PC-3 (cell line): ENCODE measurements around the gene SRGN. TPM values are rescaled to one million over a fixed set of nuclear protein-coding genes. Genes with fewer than 3 reads are reported as not detected.

Source experiments
- ATAC-seq: fragments of 200-7000 bp; cut with Tn5 transposase; 2 replicates; pipeline ENCODE4 v1.9.1; 2020; ENCODE audit warnings: mild to moderate bottlenecking, moderate library complexity
- BruUV-seq: library from RNA; stranded (reverse); fragments of 400-500 nt; replicated peaks from 2 replicates; lab custom pipeline; 2021; lab: Mats Ljungman, UMichigan
- CTCF ChIA-PET: fragments of 300-600 bp; sonication (Branson Sonifier 250); formaldehyde crosslinking; loops from one replicate; lab custom pipeline; 2022; ENCODE audit warnings: antibody characterized with exemption; lab: Charles Lee
- POLR2A ChIA-PET: fragments of 300-600 bp; sonication (Branson Sonifier 250); formaldehyde crosslinking; loops from one replicate; lab custom pipeline; 2022; ENCODE audit warnings: antibody characterized with exemption; ENCODE audit not compliant: unreplicated experiment; lab: Charles Lee
- DNase-seq: peaks from one replicate; pipeline ENCODE4 v3.0.0-alpha.2; 2015
- H2AFZ ChIP-seq: fragments of 300-600 bp; sonication (generic); 2 replicates; pipeline ENCODE4 v1.6.0; 2016; ENCODE audit warnings: antibody characterized with exemption, low read length
- H3F3A ChIP-seq: fragments of 300-600 bp; sonication (generic); one replicate; pipeline ENCODE4 v1.6.0; 2017; ENCODE audit warnings: antibody characterized with exemption, low read length, control low read depth, mild to moderate bottlenecking; ENCODE audit not compliant: unreplicated experiment
- H3K27ac ChIP-seq: fragments of 300-600 bp; sonication (generic); 2 replicates; pipeline ENCODE4 v1.5.1; 2016; ENCODE audit warnings: mild to moderate bottlenecking, low read length
- H3K27me3 ChIP-seq: fragments of 300-600 bp; sonication (generic); 2 replicates; pipeline ENCODE4 v1.6.1; 2016; ENCODE audit warnings: low read length, mixed read lengths
- H3K36me3 ChIP-seq: fragments of 300-600 bp; sonication (generic); 2 replicates; pipeline ENCODE4 v1.6.1; 2016; ENCODE audit warnings: low read depth, mixed run types, low read length, mixed read lengths
- H3K4me1 ChIP-seq: fragments of 300-600 bp; sonication (generic); 2 replicates; pipeline ENCODE4 v1.5.1; 2016; ENCODE audit warnings: low read length; ENCODE audit not compliant: insufficient read depth
- H3K4me2 ChIP-seq: fragments of 300-600 bp; sonication (generic); 2 replicates; pipeline ENCODE4 v1.6.0; 2016; ENCODE audit warnings: low read length
- H3K4me3 ChIP-seq: fragments of 300-600 bp; sonication (generic); 2 replicates; pipeline ENCODE4 v1.5.1; 2016; ENCODE audit warnings: mild to moderate bottlenecking, low read length, mixed read lengths
- H3K79me2 ChIP-seq: fragments of 300-600 bp; sonication (generic); 2 replicates; pipeline ENCODE4 v1.6.1; 2017; ENCODE audit warnings: low read length, mixed read lengths
- H3K9ac ChIP-seq: fragments of 300-600 bp; sonication (generic); 2 replicates; pipeline ENCODE4 v1.6.0; 2016; ENCODE audit warnings: mild to moderate bottlenecking, low read length
- H3K9me2 ChIP-seq: fragments of 300-600 bp; sonication (generic); replicated peaks from 2 replicates; pipeline ENCODE4 v1.6.1; 2016; ENCODE audit warnings: mixed run types, low read length, mixed read lengths
- H3K9me3 ChIP-seq: fragments of 300-600 bp; sonication (generic); 2 replicates; pipeline ENCODE4 v1.6.1; 2016; ENCODE audit warnings: low read length, mixed read lengths
- H4K20me1 ChIP-seq: fragments of 300-600 bp; sonication (generic); 2 replicates; pipeline ENCODE4 v1.6.1; 2016; ENCODE audit warnings: low read length, mixed read lengths
- CTCF ChIP-seq: fragments of 300-600 bp; sonication (generic); conservative IDR thresholded peaks from 2 replicates; pipeline ENCODE4 v1.5.1; 2017; ENCODE audit warnings: antibody characterized with exemption, low read depth, mild to moderate bottlenecking, low read length
- EZH2 ChIP-seq: fragments of 300-600 bp; sonication (generic); IDR thresholded peaks from one replicate; pipeline ENCODE4 v1.6.1; 2017; ENCODE audit warnings: antibody characterized with exemption, mild to moderate bottlenecking, low read length; ENCODE audit not compliant: unreplicated experiment
- EZH2phosphoT487 ChIP-seq: fragments of 300-600 bp; sonication (generic); IDR thresholded peaks from 2 replicates; pipeline ENCODE4 v1.6.1; 2018; ENCODE audit warnings: mild to moderate bottlenecking, antibody characterized with exemption, low read length, borderline replicate concordance
- intact Hi-C: fragments of 100-400 bp; cut with micrococcal nuclease; formaldehyde crosslinking; loops from 2 replicates; pipeline ENCODE4 v1.9.0; 2023
- total RNA-seq: library from RNA; depleted of rRNA; stranded (reverse); fragments of >200 nt; gene quantifications from 2 replicates; pipeline ENCODE4 v1.2.3, GENCODE V29; 2014

SRGN gene
- total RNA-seq, 1 experiment from 2014 or later = 422 TPM

DNA sequence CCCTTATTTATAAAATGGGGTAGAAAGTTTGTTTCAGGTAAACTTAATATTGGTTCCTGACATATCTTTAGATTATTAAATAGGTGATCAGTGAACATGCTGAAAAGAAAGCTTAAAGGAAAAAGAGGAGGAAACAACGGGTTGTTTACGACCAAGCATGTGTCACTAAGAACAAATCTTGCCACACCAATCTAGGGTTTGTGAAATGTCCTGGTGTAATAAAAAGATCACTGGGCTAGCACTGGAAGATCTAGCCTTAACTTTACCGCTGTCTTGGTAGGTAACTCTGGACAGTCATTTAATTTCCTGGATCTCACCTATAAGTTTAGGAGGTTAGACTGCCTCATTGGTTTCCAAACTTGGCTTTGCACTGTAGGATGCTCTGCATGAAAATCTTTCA is 55.1 kb downstream of the SRGN start:
- ChIA-PET POLR2A (interaction anchor here (0.6 kb wide), 1 partner anchor 778 kb away, joined by 8 read pairs; no protein-coding TSS in a partner anchor), CTCF (no interaction called here)

DNA sequence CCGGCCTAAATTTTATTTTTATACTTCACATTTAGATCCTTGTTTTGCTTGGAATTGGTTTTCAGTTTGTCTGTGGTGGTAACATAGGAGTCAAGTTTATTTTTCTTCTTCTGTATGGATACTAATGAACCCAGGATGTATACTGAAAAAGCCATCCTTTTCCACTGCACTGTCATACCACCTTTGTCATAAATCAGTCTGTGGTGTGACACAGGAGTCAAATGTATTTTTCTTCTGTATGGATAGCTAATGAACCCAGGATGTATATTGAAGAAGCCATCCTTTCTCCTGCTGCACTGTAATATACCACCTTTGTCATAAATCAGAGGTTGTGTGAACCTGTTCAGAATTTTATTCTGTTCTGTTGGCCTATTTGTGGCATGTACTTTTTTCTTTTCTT is 57.4 kb downstream of the SRGN start:
- ChIA-PET POLR2A (no interaction called here), CTCF (no interaction called here)
- intact Hi-C loops = no loop called here
- Histone ChIP-seq H3K4me1 (no peaks in the 10 kb centered on the region), H3K27me3 (no peaks in the 10 kb centered on the region), H3K36me3 (no peaks in the 10 kb centered on the region), H2AFZ (no peak overlapping the region), H3K9ac (no peak overlapping the region), H3F3A (no peaks in the 10 kb centered on the region), H3K79me2 (peaks cover 62% of the 10 kb centered on the region), H3K9me3 (no peaks in the 10 kb centered on the region), H3K4me2 (no peak overlapping the region), H3K9me2 (no peaks in the 10 kb centered on the region), H4K20me1 (no peaks in the 10 kb centered on the region), H3K4me3 (no peak overlapping the region), H3K27ac (no peak overlapping the region)
- no TSS peak for BruUV-seq
- ATAC-seq (no peak), DNase-seq (no peak)
- no peak for TF ChIP-seq EZH2
- no peak for TF ChIP-seq EZH2phosphoT487
- TF ChIP-seq CTCF = no peak

More for the DNA sequence above, 55.1 kb downstream of the SRGN start:
- H3K9me3 ChIP-seq = no peaks in the 10 kb centered on the region
- H3K79me2 ChIP-seq = peaks cover 70% of the 10 kb centered on the region
- no peaks in the 10 kb centered on the region for H4K20me1 ChIP-seq
- ATAC-seq = no peak
- intact Hi-C loops = no loop called here
- H3K9ac ChIP-seq = no peak overlapping the region
- no peaks in the 10 kb centered on the region for H3F3A ChIP-seq
- no peak overlapping the region for H3K4me2 ChIP-seq
- no peak overlapping the region for H2AFZ ChIP-seq
- H3K36me3 ChIP-seq = no peaks in the 10 kb centered on the region; the same call in 1 of the 2 replicates
- no peak overlapping the region for H3K27ac ChIP-seq
- no peak for DNase-seq
- no peaks in the 10 kb centered on the region for H3K27me3 ChIP-seq
- H3K4me1 ChIP-seq = no peaks in the 10 kb centered on the region
- H3K4me3 ChIP-seq = no peak overlapping the region
- no TSS peak for BruUV-seq
- TF ChIP-seq EZH2phosphoT487 (no peak), EZH2 (no peak), CTCF (no peak)
- H3K9me2 ChIP-seq = no peaks in the 10 kb centered on the region

DNA sequence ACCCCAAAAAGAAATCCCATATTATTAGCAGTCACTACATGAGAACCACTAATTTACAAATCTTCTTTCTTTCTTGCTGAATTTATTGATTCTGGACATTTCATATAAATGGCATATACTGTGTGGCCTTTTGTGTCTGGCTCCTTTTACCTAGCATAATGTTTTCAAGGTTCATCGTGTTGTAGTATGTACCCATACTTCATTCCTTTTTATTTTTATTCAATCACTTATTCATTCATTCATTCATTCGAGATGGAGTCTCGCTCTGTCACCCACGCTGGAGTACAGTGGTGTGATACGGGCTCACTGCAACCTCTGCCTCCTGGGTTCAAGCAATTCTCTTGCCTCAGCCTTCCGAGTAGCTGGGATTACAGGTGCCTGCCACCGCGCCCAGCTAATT is 58.0 kb downstream of the SRGN start:
- no peak for TF ChIP-seq EZH2phosphoT487

More for the DNA sequence above, 58.0 kb downstream of the SRGN start:
- no peaks in the 10 kb centered on the region for H3K9me2 ChIP-seq
- intact Hi-C loops = no loop called here
- no peak overlapping the region for H3K9ac ChIP-seq
- H3K36me3 ChIP-seq = no peaks in the 10 kb centered on the region
- H4K20me1 ChIP-seq = no peaks in the 10 kb centered on the region
- ATAC-seq = no peak
- no peaks in the 10 kb centered on the region for H3F3A ChIP-seq
- no peaks in the 10 kb centered on the region for H3K27me3 ChIP-seq
- ChIA-PET POLR2A (no interaction called here), CTCF (no interaction called here)
- no peak overlapping the region for H2AFZ ChIP-seq
- H3K4me3 ChIP-seq = no peak overlapping the region
- H3K4me1 ChIP-seq = no peaks in the 10 kb centered on the region
- H3K9me3 ChIP-seq = no peaks in the 10 kb centered on the region
- DNase-seq = no peak
- H3K4me2 ChIP-seq = no peak overlapping the region
- no peak overlapping the region for H3K27ac ChIP-seq
- peaks cover 57% of the 10 kb centered on the region for H3K79me2 ChIP-seq
- BruUV-seq = no TSS peak
